ENCODE data around the gene PIBF1. TPM values are rescaled to one million over a fixed set of nuclear protein-coding genes. Genes with fewer than 3 reads are reported as not detected.

Gene PIBF1
- total RNA-seq, 4 donors from 2014 or later, result 13.2 to 54.0 (median 30.6) TPM

DNA sequence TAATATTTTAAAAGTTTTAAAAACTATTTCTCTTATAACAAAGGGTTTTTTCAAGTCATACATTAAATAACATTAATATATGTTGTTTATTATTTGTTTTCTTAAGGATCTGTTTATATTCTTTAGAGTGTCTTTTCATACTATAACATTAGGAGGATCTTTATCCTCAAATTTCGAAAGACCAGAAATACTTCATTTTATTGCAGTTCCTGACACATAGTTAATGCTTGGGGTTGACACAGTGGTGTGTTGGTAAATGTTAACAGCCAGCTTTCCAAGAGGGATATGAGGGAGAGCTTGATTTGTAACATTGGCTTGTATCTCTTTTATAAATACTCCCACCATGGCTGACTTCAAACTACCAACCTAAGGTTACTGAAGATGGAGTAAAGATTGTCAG, 150.3 kb downstream of the PIBF1 start:
- TF ChIP-seq, protein P1, sequence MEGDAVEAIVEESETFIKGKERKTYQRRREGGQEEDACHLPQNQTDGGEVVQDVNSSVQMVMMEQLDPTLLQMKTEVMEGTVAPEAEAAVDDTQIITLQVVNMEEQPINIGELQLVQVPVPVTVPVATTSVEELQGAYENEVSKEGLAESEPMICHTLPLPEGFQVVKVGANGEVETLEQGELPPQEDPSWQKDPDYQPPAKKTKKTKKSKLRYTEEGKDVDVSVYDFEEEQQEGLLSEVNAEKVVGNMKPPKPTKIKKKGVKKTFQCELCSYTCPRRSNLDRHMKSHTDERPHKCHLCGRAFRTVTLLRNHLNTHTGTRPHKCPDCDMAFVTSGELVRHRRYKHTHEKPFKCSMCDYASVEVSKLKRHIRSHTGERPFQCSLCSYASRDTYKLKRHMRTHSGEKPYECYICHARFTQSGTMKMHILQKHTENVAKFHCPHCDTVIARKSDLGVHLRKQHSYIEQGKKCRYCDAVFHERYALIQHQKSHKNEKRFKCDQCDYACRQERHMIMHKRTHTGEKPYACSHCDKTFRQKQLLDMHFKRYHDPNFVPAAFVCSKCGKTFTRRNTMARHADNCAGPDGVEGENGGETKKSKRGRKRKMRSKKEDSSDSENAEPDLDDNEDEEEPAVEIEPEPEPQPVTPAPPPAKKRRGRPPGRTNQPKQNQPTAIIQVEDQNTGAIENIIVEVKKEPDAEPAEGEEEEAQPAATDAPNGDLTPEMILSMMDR (IDR thresholded peaks at IDR 0.05; ENCODE audit: low read depth), result no peak

GRCh38 chr13:72952529-72953141, 170.7 kb downstream of the PIBF1 start:
- TF ChIP-seq, protein P1 (IDR thresholded peaks at IDR 0.05; ENCODE audit: low read depth), result no peak

GRCh38 chr13:72953391-72953965, 171.5 kb downstream of the PIBF1 start:
- TF ChIP-seq, protein P1 (IDR thresholded peaks at IDR 0.05; ENCODE audit: low read depth), result no peak

DNA sequence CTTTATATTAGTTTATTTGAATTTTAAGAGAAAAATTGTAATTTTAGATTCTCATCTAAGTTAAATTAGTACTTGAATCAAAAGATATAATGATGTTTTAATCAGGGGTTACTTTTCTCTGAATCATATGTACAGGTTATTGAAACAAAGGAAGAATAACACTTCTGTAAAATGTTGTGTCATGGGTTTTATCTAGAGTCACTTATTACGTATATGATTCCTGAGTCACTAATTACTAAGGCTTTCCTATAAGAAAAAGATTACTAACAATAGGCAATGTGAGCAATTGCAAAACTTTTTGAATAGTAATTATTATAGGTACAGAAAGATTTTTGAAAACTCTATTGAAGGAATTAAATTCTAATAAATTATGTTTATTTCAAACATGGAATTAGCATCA, 177.7 kb downstream of the PIBF1 start:
- TF ChIP-seq, protein P1 (IDR thresholded peaks at IDR 0.05; ENCODE audit: low read depth), result no peak

DNA sequence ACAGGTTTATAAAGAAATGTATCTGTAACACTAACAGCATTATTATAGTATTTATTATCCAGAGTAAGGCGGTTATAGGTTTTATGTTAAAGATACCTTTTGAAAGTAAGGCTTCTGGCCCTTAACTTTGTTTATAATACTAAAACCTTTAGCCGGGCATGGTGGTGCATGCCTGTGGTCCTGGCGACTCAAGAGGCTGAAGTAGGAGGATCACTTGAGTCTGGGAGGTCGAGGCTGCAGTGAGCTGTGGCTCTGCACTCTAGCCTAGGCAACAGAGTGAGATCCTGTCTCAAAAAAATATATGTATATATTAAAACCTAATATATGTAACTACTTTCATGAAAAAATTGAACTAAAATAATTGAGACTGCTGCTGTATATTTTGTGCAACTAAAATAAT, 178.2 kb downstream of the PIBF1 start:
- TF ChIP-seq, protein P1 (IDR thresholded peaks at IDR 0.05; ENCODE audit: low read depth), result no peak

DNA sequence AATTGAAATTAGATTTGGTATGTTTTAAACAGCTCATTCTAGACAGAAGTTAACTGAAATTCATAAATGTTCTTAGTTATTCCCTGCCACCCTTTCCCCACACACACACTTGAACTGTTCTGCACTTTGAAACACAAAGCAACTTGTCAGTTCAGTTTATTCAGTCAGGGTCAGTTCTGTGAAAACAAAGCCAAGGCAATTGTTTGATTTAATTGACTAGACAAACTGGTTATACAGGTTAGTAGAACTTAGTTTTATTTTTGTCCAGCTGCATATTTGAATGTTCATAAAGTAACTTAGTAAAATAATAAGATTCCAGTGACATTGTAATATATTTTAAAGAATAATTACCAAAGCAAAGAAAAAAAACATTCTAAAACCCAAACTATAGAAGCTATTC, 178.6 kb downstream of the PIBF1 start:
- TF ChIP-seq, protein P1 (IDR thresholded peaks at IDR 0.05; ENCODE audit: low read depth), result no peak

GRCh38 chr13:72963762-72964161, 181.8 kb downstream of the PIBF1 start:
- TF ChIP-seq, protein P1 (IDR thresholded peaks at IDR 0.05; ENCODE audit: low read depth), result no peak
